Cardiac fibroblast (primary cell): ENCODE measurements around the gene PCDHGB7.

ENCODE experiments used
- DNase-seq, 2 donors: peaks; one replicate each; pipeline versions ENCODE4 v3.0.0 to v3.0.0-alpha.2; 2010; ENCODE audit warnings: low read depth in 2 of 2
- H3K4me3 ChIP-seq, 2 donors: replicated peaks in 1 of 2; 1 replicate in 1 of 2; 2 replicates in 1 of 2; pipeline ENCODE4 v1.5.1; 2011; ENCODE audit warnings: low read depth in 2 of 2, low read length in 2 of 2, mild to moderate bottlenecking in 2 of 2, moderate library complexity in 1 of 2
- CTCF ChIP-seq: IDR thresholded peaks from one replicate; pipeline ENCODE4 v1.5.1; 2011; ENCODE audit warnings: low read depth, mild to moderate bottlenecking, low read length, inconsistent platforms

Gene PCDHGB7

DNA sequence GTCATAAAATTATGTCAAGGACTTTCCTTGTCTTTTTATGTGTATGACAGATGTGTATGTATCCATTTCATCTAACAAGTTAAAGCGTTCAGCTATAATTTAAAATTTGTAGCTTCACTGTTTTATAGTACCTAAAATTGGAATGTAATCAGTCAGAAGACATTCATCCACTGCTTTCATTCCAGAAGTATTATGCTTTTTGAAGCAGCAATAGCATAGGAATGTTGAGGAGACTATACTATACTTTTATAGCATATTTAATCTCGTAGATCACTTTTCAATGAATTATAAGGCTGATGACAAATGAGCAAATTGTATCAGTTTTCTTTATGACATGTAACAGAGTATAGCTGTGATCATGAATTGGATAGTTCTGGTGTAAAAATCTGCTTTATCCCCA is 19.7 kb downstream of the PCDHGB7 start:
- TF ChIP-seq CTCF: no peak
- peak in 1 of 2 donors; percentile 24 for DNase-seq
- H3K4me3 ChIP-seq: no peak overlapping the region

GRCh38 chr5:141439411-141440141 is 22.1 kb downstream of the PCDHGB7 start:
- DNase-seq: no peak
- H3K4me3 ChIP-seq: no peak overlapping the region
- no peak for TF ChIP-seq CTCF

DNA sequence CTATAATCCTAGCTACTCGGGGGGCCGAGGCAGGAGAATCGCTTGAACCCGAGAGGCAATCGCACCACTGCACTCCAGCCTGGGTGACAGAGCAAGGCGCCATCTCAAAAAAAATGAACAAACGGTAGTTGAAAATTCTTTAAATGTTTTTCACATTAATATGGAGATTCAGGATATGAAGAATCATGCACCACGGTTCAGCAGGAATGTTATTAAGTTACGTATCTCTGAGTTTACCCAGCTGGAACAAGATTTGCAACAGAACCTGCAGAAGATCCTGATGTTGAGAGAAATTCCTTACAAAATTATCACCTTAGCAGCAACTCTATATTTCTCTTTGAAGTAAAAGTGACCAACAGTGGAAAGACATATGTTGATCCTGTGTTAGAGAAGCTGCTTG is 22.9 kb downstream of the PCDHGB7 start:
- no peak for DNase-seq
- no peak overlapping the region for H3K4me3 ChIP-seq
- no peak for TF ChIP-seq CTCF

DNA sequence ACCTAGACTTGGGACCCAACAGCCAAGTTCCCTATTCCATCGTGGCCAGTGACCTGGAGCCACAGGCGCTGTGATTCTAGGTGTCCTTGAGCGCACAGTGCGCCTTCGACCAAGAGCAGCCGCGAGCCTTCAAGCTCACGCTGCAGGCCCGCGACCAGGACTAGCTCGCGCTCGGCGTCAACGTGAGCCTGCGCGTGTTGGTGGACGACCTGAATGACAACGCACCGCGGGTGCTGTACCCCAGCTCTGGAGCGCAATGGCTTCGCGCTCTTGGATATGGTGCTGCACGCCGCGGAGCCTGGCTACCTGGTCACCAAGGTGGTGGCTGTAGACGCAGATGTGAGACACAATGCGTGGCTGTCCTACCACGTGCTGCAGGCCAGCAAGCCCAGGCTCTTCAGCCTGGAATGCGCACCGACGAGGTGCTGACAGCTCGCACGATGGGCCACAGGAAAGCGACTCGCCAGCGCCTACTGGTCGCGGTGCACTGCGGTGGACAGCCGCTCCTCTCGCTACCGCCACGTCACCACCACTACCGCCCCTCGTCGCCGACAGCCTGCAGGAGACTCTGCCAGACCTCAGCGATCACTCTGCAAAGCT is 24.2 kb downstream of the PCDHGB7 start:
- no peak for DNase-seq
- TF ChIP-seq CTCF: no peak
- no peak overlapping the region for H3K4me3 ChIP-seq

DNA sequence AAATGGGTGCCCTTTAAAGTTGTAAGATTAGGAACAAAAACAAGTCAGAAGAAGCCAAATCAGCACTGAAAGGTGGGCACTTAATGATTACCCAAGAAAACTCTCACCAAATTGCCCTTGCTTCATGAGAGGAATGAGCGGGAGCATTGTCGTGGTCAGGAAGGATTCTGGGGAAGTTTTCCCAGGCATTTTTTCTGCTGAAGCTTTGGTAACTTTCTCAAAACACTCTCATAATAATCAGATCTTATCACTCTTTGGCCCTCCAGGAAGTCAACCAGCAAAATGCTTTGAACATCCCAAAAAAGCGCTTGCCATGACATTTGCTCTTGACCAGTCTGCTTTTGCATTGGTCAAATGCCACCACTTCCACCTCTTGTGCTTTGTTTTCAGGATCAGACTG is 47.9 kb downstream of the PCDHGB7 start:
- no peak for TF ChIP-seq CTCF

More for the DNA sequence above, 47.9 kb downstream of the PCDHGB7 start:
- peak in 1 of 2 donors; percentile 35 for DNase-seq
- no peak overlapping the region for H3K4me3 ChIP-seq
